Common myeloid progenitor, CD34-positive (primary cell): ENCODE results near the gene SRD5A1.

ENCODE experiments used
- CTCF ChIA-PET: fragments of 350-600 bp; sonication (Branson Sonifier 250); formaldehyde crosslinking; loops from one replicate; lab custom pipeline; 2021; ENCODE audit warnings: antibody characterized with exemption; lab: Charles Lee
- POLR2A ChIA-PET: fragments of 350-600 bp; sonication (Branson Sonifier 250); formaldehyde crosslinking; loops from one replicate; lab custom pipeline; 2021; ENCODE audit warnings: antibody characterized with exemption; lab: Charles Lee
- DNase-seq, 3 donors: peaks; one replicate each; pipeline versions ENCODE4 v3.0.0 to v3.0.0-alpha.2; 2013
- H3K27ac ChIP-seq, 2 experiments: 1 replicate in 1 of 2; 2 replicates in 1 of 2; pipeline ENCODE4 v1.7.0; 2013; ENCODE audit warnings: inconsistent platforms in 2 of 2, low read length in 2 of 2, mild to moderate bottlenecking in 2 of 2, low read depth in 1 of 2, moderate library complexity in 1 of 2; ENCODE audit not compliant: severe bottlenecking in 2 of 2, insufficient read depth in 1 of 2, poor library complexity in 1 of 2
- H3K27me3 ChIP-seq, 5 experiments: replicated peaks in 2 of 5; 1 replicate in 3 of 5; 2 replicates in 2 of 5; pipeline versions ENCODE4 v1.6.1 to v1.7.0; 2013; ENCODE audit warnings: low read length in 4 of 5, mild to moderate bottlenecking in 2 of 5, moderate library complexity in 2 of 5, inconsistent platforms in 1 of 5; ENCODE audit not compliant: insufficient read depth in 5 of 5, control insufficient read depth in 4 of 5
- H3K36me3 ChIP-seq, 4 experiments: 1 replicate in 2 of 4; 2 replicates in 2 of 4; pipeline versions ENCODE4 v1.6.1 to v1.7.0; 2013; ENCODE audit warnings: low read length in 3 of 4, control low read depth in 1 of 4, mild to moderate bottlenecking in 1 of 4; ENCODE audit not compliant: control insufficient read depth in 4 of 4, insufficient read depth in 4 of 4
- H3K4me1 ChIP-seq, 4 experiments: 1 replicate in 3 of 4; 2 replicates in 1 of 4; pipeline versions ENCODE4 v1.6.1 to v1.7.1; 2013; ENCODE audit warnings: low read length in 3 of 4, mild to moderate bottlenecking in 3 of 4, control low read depth in 1 of 4, inconsistent platforms in 1 of 4, moderate library complexity in 1 of 4; ENCODE audit not compliant: control insufficient read depth in 4 of 4, insufficient read depth in 4 of 4; ENCODE audit errors: control extremely low read depth in 1 of 4
- H3K4me3 ChIP-seq, 7 experiments: 1 replicate in 4 of 7; 2 replicates in 3 of 7; pipeline versions ENCODE4 v1.5.1 to v1.7.0; 2013; ENCODE audit warnings: mild to moderate bottlenecking in 7 of 7, low read length in 6 of 7, moderate library complexity in 6 of 7, inconsistent platforms in 2 of 7, low read depth in 2 of 7, control low read depth in 1 of 7; ENCODE audit not compliant: insufficient read depth in 4 of 7, control insufficient read depth in 1 of 7; ENCODE audit errors: extremely low read depth in 1 of 7
- H3K9me3 ChIP-seq, 5 experiments: 1 replicate in 4 of 5; 2 replicates in 1 of 5; pipeline versions ENCODE4 v1.6.1 to v1.7.1; 2013; ENCODE audit warnings: low read length in 4 of 5, mild to moderate bottlenecking in 2 of 5, inconsistent platforms in 1 of 5, low read depth in 1 of 5, moderate library complexity in 1 of 5; ENCODE audit not compliant: control insufficient read depth in 4 of 5, insufficient read depth in 2 of 5; ENCODE audit errors: control extremely low read depth in 1 of 5
- WGBS: methylation state at CpG from one replicate; pipeline ENCODE4 v1.1.5; 2013; ENCODE audit not compliant: insufficient coverage; 5-methylcytosine and 5-hydroxymethylcytosine counted together

The SRD5A1 gene

GRCh38 chr5:6719896-6720560, 86.8 kb downstream of the SRD5A1 start:
- peaks cover 24 to 72% (median 67%) of the 10 kb centered on the region in 4 experiments for H3K4me1 ChIP-seq
- no peak overlapping the region for H3K27ac ChIP-seq
- POLR2A ChIA-PET, result no interaction called here
- DNase-seq, result peak in 2 of 3 donors; percentile 71 to 75
- no peaks in the 10 kb centered on the region for H3K9me3 ChIP-seq
- peaks cover 0 to 49% (median 7%) of the 10 kb centered on the region in 4 experiments for H3K36me3 ChIP-seq
- WGBS, result 31% methylated on average over 5 of the region's 5 CpGs
- peak overlapping the region in 1 of 7 experiments; percentile 10 for H3K4me3 ChIP-seq
- CTCF ChIA-PET, result interaction anchor here (0.8 to 1.1 kb wide), 2 partner anchors 9 kb away, joined by 3 read pairs; no protein-coding TSS in a partner anchor
- no peaks in the 10 kb centered on the region for H3K27me3 ChIP-seq

GRCh38 chr5:6720561-6720921, 87.3 kb downstream of the SRD5A1 start:
- CTCF ChIA-PET, result interaction anchor here (1.1 kb wide), 1 partner anchor 9 kb away, joined by 3 read pairs; no protein-coding TSS in a partner anchor
- H3K4me3 ChIP-seq, result peak overlapping the region in 1 of 7 experiments; percentile 10
- POLR2A ChIA-PET, result no interaction called here
- H3K36me3 ChIP-seq, result peaks cover 0 to 53% (median 9%) of the 10 kb centered on the region in 4 experiments
- H3K4me1 ChIP-seq, result peaks cover 19 to 67% (median 62%) of the 10 kb centered on the region in 4 experiments
- no peak for DNase-seq
- no peaks in the 10 kb centered on the region for H3K9me3 ChIP-seq
- no peaks in the 10 kb centered on the region for H3K27me3 ChIP-seq
- H3K27ac ChIP-seq, result no peak overlapping the region
- 96% methylated on average over 2 of the region's 6 CpGs for WGBS

DNA sequence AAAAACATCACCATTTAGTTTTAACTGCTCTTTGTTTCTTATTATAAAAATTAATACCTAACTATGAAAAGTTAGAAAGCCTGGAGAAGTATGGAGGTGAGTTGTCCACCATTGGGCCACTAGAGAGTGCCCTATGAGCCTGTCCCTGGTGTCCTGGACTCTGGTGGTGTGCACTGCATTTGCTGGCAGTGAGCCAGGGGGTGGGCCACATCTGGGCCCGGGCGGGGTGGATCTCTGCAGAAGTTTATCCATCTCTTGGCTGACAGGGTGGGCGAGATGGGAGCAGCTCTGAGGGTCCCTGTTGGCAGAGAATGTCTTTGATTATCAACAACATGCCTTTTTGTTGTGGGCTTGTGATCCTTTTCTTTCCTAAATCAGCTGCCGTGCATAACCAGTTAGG, 88.2 kb downstream of the SRD5A1 start:
- Histone ChIP-seq H3K27ac (no peak overlapping the region), H3K4me3 (peak overlapping the region in 2 of 7 experiments; percentile 52 to 57), H3K4me1 (peaks cover 13 to 58% (median 53%) of the 10 kb centered on the region in 4 experiments), H3K9me3 (no peaks in the 10 kb centered on the region), H3K27me3 (no peaks in the 10 kb centered on the region), H3K36me3 (peaks cover 0 to 61% (median 11%) of the 10 kb centered on the region in 4 experiments)
- ChIA-PET CTCF (interaction anchor here (1.1 kb wide), 1 partner anchor 21 kb away, joined by 3 read pairs; no protein-coding TSS in a partner anchor), POLR2A (interaction anchor here (1.2 kb wide), 1 partner anchor 1236 kb away, joined by 3 read pairs; no protein-coding TSS in a partner anchor)
- no peak for DNase-seq
- 100% methylated on average over 1 of the region's 4 CpGs for WGBS

- POLR2A ChIA-PET, result interaction anchor here (0.7 to 1.2 kb wide), 2 partner anchors 1093 to 1236 kb away, joined by 3 read pairs; no protein-coding TSS in a partner anchor
Observed at GRCh38 chr5:6722015-6722414, 88.8 kb downstream of the SRD5A1 start.

GRCh38 chr5:6723122-6723815, 90.0 kb downstream of the SRD5A1 start:
- no peak for DNase-seq
- ChIA-PET CTCF (interaction anchor here (1.4 kb wide), 1 partner anchor 9 kb away, joined by 4 read pairs; no protein-coding TSS in a partner anchor), POLR2A (no interaction called here)
- peaks cover 0 to 55% (median 11%) of the 10 kb centered on the region in 4 experiments for H3K36me3 ChIP-seq
- H3K4me3 ChIP-seq, result peak overlapping the region in 1 of 7 experiments; percentile 57
- no peak overlapping the region for H3K27ac ChIP-seq
- WGBS, result 60% methylated on average over 11 of the region's 14 CpGs
- peaks cover 13 to 48% (median 44%) of the 10 kb centered on the region in 4 experiments for H3K4me1 ChIP-seq
- no peaks in the 10 kb centered on the region for H3K9me3 ChIP-seq
- no peaks in the 10 kb centered on the region for H3K27me3 ChIP-seq

More at GRCh38 chr5:6722015-6722414, 88.8 kb downstream of the SRD5A1 start:
- Histone ChIP-seq H3K36me3 (peaks cover 0 to 61% (median 12%) of the 10 kb centered on the region in 4 experiments), H3K27me3 (no peaks in the 10 kb centered on the region), H3K4me1 (peaks cover 13 to 52% (median 48%) of the 10 kb centered on the region in 4 experiments), H3K4me3 (peak overlapping the region in 3 of 7 experiments; percentile 41 to 57 (median 52)), H3K27ac (peak overlapping the region; percentile 13 to 47), H3K9me3 (no peaks in the 10 kb centered on the region)
- 44% methylated on average over 5 of the region's 6 CpGs for WGBS
- CTCF ChIA-PET, result interaction anchor here (1.1 to 1.4 kb wide), 2 partner anchors 10 to 21 kb away, joined by 3 to 4 read pairs; no protein-coding TSS in a partner anchor
- DNase-seq, result peak in 2 of 3 donors; percentile 55 to 58

GRCh38 chr5:6723816-6724300, 90.6 kb downstream of the SRD5A1 start:
- Histone ChIP-seq H3K27me3 (no peaks in the 10 kb centered on the region), H3K9me3 (no peaks in the 10 kb centered on the region), H3K4me3 (no peak overlapping the region), H3K36me3 (peaks cover 0 to 49% (median 9%) of the 10 kb centered on the region in 4 experiments), H3K4me1 (peaks cover 13 to 52% (median 45%) of the 10 kb centered on the region in 4 experiments), H3K27ac (no peak overlapping the region)
- WGBS, result 97% methylated on average over 10 of the region's 12 CpGs
- no peak for DNase-seq
- ChIA-PET CTCF (no interaction called here), POLR2A (no interaction called here)
